Measurements from ENCODE around the gene APBA3. TPM values are rescaled to one million over a fixed set of nuclear protein-coding genes. Genes with fewer than 3 reads are reported as not detected.
"Not testable (repeated sequence)": the region's sequence is repeated elsewhere in the genome, so short reads cannot be mapped to it uniquely, and the experiment has no call there.

APBA3 gene
- total and polyA plus RNA-seq, 4 donors = 16.5 to 38.0 (median 22.6) TPM

GRCh38 chr19:3766520-3766919 lies 5.0 kb upstream of the APBA3 start:
- Histone ChIP-seq H3K4me1 (ENCODE audit: control insufficient read depth in 5 of 5, insufficient read depth in 5 of 5, low read length in 5 of 5) (peaks cover 0 to 3% (median 2%) of the 10 kb centered on the region in 5 donors), H3K4me3 (no peak overlapping the region), H3K27me3 (ENCODE audit: control insufficient read depth in 3 of 3, insufficient read depth in 3 of 3, low read length in 2 of 3) (no peaks in the 10 kb centered on the region), H3K9ac (ENCODE audit: insufficient read depth in 1 of 2, low read length in 2 of 2) (no peak overlapping the region), H3K36me3 (ENCODE audit: control insufficient read depth in 4 of 4, insufficient read depth in 4 of 4, low read length in 4 of 4) (peaks cover 0 to 28% (median 0%) of the 10 kb centered on the region in 4 donors), H3K9me3 (ENCODE audit: control insufficient read depth in 4 of 4, insufficient read depth in 3 of 4, low read length in 3 of 4) (no peaks in the 10 kb centered on the region), H3K27ac (ENCODE audit: low read depth in 1 of 2, low read length in 1 of 2) (no peak overlapping the region)
- TF ChIP-seq CTCF (IDR thresholded peaks at IDR 0.05; ENCODE audit: control extremely low read depth, extremely low read depth) = no peak
- DNase-seq (no peak), ATAC-seq (ENCODE audit: insufficient read depth, low FRiP score) (no peak)
- WGBS, 2 donors = 77 to 80% methylated on average over 7 of the region's 7 CpGs

GRCh38 chr19:3765757-3766156 lies 4.3 kb upstream of the APBA3 start:
- 93 to 96% methylated on average over 5 of the region's 5 CpGs for WGBS, 2 donors
- not testable (repeated sequence) for H3K9ac ChIP-seq (ENCODE audit: insufficient read depth in 1 of 2, low read length in 2 of 2); DNase-seq; ATAC-seq (ENCODE audit: insufficient read depth, low FRiP score); H3K27me3 ChIP-seq (ENCODE audit: control insufficient read depth in 3 of 3, insufficient read depth in 3 of 3, low read length in 2 of 3); H3K4me3 ChIP-seq; H3K9me3 ChIP-seq (ENCODE audit: control insufficient read depth in 4 of 4, insufficient read depth in 3 of 4, low read length in 3 of 4); H3K27ac ChIP-seq (ENCODE audit: low read depth in 1 of 2, low read length in 1 of 2); H3K4me1 ChIP-seq (ENCODE audit: control insufficient read depth in 5 of 5, insufficient read depth in 5 of 5, low read length in 5 of 5)
- H3K36me3 ChIP-seq (ENCODE audit: control insufficient read depth in 4 of 4, insufficient read depth in 4 of 4, low read length in 4 of 4) = peaks cover 0 to 28% (median 0%) of the 10 kb centered on the region in 4 donors

- 92 to 95% methylated on average over 12 of the region's 12 CpGs for WGBS, 2 donors
- TF ChIP-seq CTCF (IDR thresholded peaks at IDR 0.05; ENCODE audit: control extremely low read depth, extremely low read depth) = no peak
- Histone ChIP-seq H3K36me3 (ENCODE audit: control insufficient read depth in 4 of 4, insufficient read depth in 4 of 4, low read length in 4 of 4) (peaks cover 0 to 28% (median 0%) of the 10 kb centered on the region in 4 donors), H3K4me1 (ENCODE audit: control insufficient read depth in 5 of 5, insufficient read depth in 5 of 5, low read length in 5 of 5) (peaks cover 0 to 10% (median 3%) of the 10 kb centered on the region in 5 donors), H3K9ac (ENCODE audit: insufficient read depth in 1 of 2, low read length in 2 of 2) (no peak overlapping the region), H3K4me3 (no peak overlapping the region), H3K27ac (ENCODE audit: low read depth in 1 of 2, low read length in 1 of 2) (no peak overlapping the region), H3K9me3 (ENCODE audit: control insufficient read depth in 4 of 4, insufficient read depth in 3 of 4, low read length in 3 of 4) (no peaks in the 10 kb centered on the region), H3K27me3 (ENCODE audit: control insufficient read depth in 3 of 3, insufficient read depth in 3 of 3, low read length in 2 of 3) (no peaks in the 10 kb centered on the region)
- no peak for ATAC-seq (ENCODE audit: insufficient read depth, low FRiP score)
- no peak for DNase-seq
Observed at GRCh38 chr19:3765121-3765520, 3.6 kb upstream of the APBA3 start.

DNA sequence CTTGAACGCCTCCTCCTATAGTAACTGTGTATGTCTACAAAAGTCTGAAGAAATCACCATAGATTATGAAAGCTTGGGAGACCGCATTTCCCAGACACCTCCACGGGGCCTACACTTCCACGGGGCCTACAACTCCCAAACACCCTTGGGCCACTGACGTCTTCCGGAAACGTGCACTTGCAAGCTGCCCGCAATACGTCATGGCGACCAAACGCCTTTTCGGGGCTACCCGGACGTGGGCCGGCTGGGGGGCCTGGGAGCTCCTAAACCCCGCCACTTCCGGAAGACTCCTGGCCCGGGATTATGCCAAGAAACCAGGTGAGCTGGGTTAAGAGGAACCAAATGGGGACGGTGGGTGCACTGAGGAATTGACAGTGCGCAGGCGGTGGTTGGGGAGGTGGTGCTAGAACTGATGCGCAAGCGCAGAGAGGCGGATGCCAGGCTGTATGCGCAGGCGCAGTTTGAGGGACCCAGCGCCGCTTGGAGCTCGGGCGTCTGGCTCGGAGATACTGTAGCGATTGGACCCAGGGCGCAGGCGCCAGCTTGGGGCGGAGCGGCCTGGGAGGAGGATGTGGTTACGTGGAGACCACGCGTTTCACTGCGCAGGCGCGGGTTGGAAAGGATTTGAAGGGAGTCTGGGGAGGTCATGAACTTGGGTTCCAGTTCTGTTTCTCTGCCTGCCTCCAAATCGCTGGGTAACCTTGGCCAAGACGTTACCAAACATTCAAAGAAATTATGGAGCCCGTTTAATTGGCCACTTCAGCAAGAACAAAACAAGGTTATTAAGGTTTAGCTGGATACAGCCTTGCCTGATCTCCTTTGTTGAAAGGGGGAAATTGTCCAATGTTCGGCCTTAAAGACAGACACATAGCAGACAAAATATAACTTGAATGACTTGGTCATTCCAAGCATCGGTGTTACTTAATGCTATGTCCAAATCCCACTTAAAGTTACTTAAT lies 1.3 kb upstream of the APBA3 start, which contains the start of gene MRPL54:
Gene MRPL54 (plus strand): TSS at position 182 of the 959 bp plus-strand sequence. CDS start 19 bp downstream, at position 201.
- peaks cover 0 to 10% (median 4%) of the 10 kb centered on the region in 5 donors for H3K4me1 ChIP-seq (ENCODE audit: control insufficient read depth in 5 of 5, insufficient read depth in 5 of 5, low read length in 5 of 5)
- ATAC-seq (ENCODE audit: insufficient read depth, low FRiP score) = peak; percentile 94

More for the DNA sequence above, 1.3 kb upstream of the APBA3 start, which contains the start of gene MRPL54:
- peaks cover 0 to 29% (median 1%) of the 10 kb centered on the region in 4 donors for H3K36me3 ChIP-seq (ENCODE audit: control insufficient read depth in 4 of 4, insufficient read depth in 4 of 4, low read length in 4 of 4)
- H3K9me3 ChIP-seq (ENCODE audit: control insufficient read depth in 4 of 4, insufficient read depth in 3 of 4, low read length in 3 of 4) = no peaks in the 10 kb centered on the region
- H3K27ac ChIP-seq (ENCODE audit: low read depth in 1 of 2, low read length in 1 of 2) = peak within 1 kb of the TSS; percentile 93 to 96
- H3K9ac ChIP-seq (ENCODE audit: insufficient read depth in 1 of 2, low read length in 2 of 2) = peak within 1 kb of the TSS; percentile 86 to 95
- peak within 1 kb of the TSS; percentile 90 for H3K4me3 ChIP-seq
- TF ChIP-seq CTCF (IDR thresholded peaks at IDR 0.05; ENCODE audit: control extremely low read depth, extremely low read depth) = no peak
- H3K27me3 ChIP-seq (ENCODE audit: control insufficient read depth in 3 of 3, insufficient read depth in 3 of 3, low read length in 2 of 3) = no peaks in the 10 kb centered on the region
- DNase-seq = peak; percentile 100
- 2% methylated on average over 47 of the region's 47 CpGs for WGBS, 2 donors

Data from lung (tissue), 12 donors.